Activated T-cell treated with anti-CD3 and anti-CD28 coated beads, Interleukin-2, amount 50 U/mL, for 1 hour (primary cell): ENCODE results near the gene MIF4GD.
"Not testable (repeated sequence)": the region's sequence is repeated elsewhere in the genome, so short reads cannot be mapped to it uniquely, and the experiment has no call there.

Experiments
- DNase-seq: peaks from one replicate; pipeline ENCODE4 v3.0.0-alpha.2; 2020

Gene MIF4GD

GRCh38 chr17:75270966-75271232 lies at the start of gene MIF4GD:
MIF4GD (minus strand) TSS chr17:75271231; CDS start chr17:75270195, 1,036 bp downstream.
- DNase-seq = no peak

- no peak for DNase-seq
These were observed 49.1 kb upstream of the MIF4GD start for GRCh38 chr17:75319904-75320691.

GRCh38 chr17:75318615-75319222 lies 47.7 kb upstream of the MIF4GD start:
- no peak for DNase-seq

- no peak for DNase-seq
These were observed 47.2 kb upstream of the MIF4GD start for GRCh38 chr17:75318211-75318610.

GRCh38 chr17:75317671-75318070 lies 46.6 kb upstream of the MIF4GD start:
- DNase-seq = no peak

GRCh38 chr17:75316253-75316652 lies 45.2 kb upstream of the MIF4GD start:
- no peak for DNase-seq

- no peak for DNase-seq
These were observed 44.7 kb upstream of the MIF4GD start for GRCh38 chr17:75315541-75316243.

GRCh38 chr17:75313941-75314551 lies 43.0 kb upstream of the MIF4GD start:
- DNase-seq = no peak

GRCh38 chr17:75308732-75309629 lies 38.0 kb upstream of the MIF4GD start:
- DNase-seq = no peak

- DNase-seq = no peak
These were observed 37.1 kb upstream of the MIF4GD start for GRCh38 chr17:75307957-75308731.

- DNase-seq = no peak
These were observed 30.6 kb upstream of the MIF4GD start for GRCh38 chr17:75301502-75302206.

- DNase-seq = no peak
These were observed 30.0 kb upstream of the MIF4GD start for GRCh38 chr17:75301049-75301448.

GRCh38 chr17:75300280-75300679 lies 29.2 kb upstream of the MIF4GD start:
- DNase-seq = no peak

- DNase-seq = no peak
These were observed 24.4 kb upstream of the MIF4GD start for GRCh38 chr17:75295201-75296158.

- DNase-seq = not testable (repeated sequence)
These were observed 21.9 kb upstream of the MIF4GD start for GRCh38 chr17:75292810-75293448.

- DNase-seq = no peak
These were observed 18.9 kb upstream of the MIF4GD start for GRCh38 chr17:75289832-75290337.

GRCh38 chr17:75289115-75289831 lies 18.2 kb upstream of the MIF4GD start, which contains the start of gene SLC25A19:
SLC25A19 (minus strand) TSS chr17:75289433; CDS start chr17:75286764, 2,669 bp downstream.
- peak; percentile 92 for DNase-seq

- DNase-seq = no peak
These were observed 17.7 kb upstream of the MIF4GD start for GRCh38 chr17:75288770-75289114.
